ENCODE measurements around the gene SCARB2. TPM values are rescaled to one million over a fixed set of nuclear protein-coding genes. Genes with fewer than 3 reads are reported as not detected.

Gene SCARB2
- total RNA-seq, 4 donors from 2014 or later, result 126 to 219 (median 143) TPM

DNA sequence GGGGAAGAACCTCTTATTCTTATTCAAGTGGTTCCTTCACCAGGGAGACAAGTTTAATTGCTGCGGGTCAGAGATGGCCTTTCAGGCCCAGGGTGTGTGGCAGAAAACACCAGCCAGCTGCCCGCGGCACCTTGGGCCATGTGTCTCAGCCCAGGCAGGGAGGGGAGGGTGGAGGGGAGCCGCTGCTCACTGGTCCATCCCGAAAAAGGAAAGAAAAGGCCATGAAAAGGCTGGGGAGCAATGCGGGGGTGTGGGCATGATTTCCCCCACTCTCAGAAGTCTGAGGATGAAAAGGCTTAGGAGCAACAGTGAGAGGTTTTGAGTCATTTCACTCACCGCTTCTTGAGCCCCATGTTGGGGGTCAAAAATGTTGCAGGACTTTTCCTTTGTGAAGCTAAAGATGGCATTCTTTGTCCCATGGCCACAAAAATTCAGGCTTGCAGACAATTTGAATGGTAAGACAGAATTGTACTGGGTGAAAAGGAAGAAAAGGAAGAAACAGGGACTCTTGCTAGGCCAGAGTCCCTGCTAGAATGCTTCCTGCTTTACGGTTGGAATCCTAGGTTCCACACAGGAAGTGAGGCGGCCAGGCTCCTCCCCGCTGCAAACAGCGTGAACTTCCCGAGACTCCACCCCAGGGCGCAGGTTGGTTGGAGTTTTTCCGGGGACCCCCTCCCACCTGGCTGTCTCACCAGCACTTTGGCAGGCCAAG lies 20.5 kb upstream of the SCARB2 start:
- Histone ChIP-seq H3K27me3 (no peaks in the 10 kb centered on the region), H3K4me3 (no peak overlapping the region), H3K36me3 (no peaks in the 10 kb centered on the region), H3K27ac (no peak overlapping the region), H3K9me3 (peaks cover 0 to 2% (median 0%) of the 10 kb centered on the region in 4 donors), H3K4me1 (no peaks in the 10 kb centered on the region)
- TF ChIP-seq EP300 (IDR thresholded peaks at IDR 0.05) (no peak), POLR2A (IDR thresholded peaks at IDR 0.05) (no peak)
- TF ChIP-seq, protein P1, sequence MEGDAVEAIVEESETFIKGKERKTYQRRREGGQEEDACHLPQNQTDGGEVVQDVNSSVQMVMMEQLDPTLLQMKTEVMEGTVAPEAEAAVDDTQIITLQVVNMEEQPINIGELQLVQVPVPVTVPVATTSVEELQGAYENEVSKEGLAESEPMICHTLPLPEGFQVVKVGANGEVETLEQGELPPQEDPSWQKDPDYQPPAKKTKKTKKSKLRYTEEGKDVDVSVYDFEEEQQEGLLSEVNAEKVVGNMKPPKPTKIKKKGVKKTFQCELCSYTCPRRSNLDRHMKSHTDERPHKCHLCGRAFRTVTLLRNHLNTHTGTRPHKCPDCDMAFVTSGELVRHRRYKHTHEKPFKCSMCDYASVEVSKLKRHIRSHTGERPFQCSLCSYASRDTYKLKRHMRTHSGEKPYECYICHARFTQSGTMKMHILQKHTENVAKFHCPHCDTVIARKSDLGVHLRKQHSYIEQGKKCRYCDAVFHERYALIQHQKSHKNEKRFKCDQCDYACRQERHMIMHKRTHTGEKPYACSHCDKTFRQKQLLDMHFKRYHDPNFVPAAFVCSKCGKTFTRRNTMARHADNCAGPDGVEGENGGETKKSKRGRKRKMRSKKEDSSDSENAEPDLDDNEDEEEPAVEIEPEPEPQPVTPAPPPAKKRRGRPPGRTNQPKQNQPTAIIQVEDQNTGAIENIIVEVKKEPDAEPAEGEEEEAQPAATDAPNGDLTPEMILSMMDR (IDR thresholded peaks at IDR 0.05), result no peak
- DNase-seq (ENCODE audit: low spot score in 2 of 2), result no peak
- WGBS, 2 donors, result 70 to 80% methylated on average over 14 of the region's 14 CpGs

DNA sequence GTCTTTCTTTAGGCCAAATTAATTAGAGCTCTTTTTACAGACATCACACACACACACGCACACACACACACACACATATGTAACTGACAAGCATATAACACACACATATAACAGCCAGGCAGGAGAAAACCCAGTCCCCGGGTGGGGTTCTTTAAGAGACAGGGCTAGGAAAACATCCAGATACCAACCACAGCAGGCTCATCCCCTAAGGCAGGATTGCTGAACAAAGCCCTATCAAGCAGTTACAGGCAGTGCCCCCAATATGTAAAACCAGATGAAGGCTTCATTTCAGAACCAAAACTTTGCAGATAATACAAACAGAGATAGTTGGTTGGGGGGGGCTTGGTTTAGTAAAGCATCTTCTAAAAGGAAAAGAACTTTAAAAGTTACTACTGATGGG lies 19.9 kb upstream of the SCARB2 start:
- no peak for TF ChIP-seq POLR2A (IDR thresholded peaks at IDR 0.05)
- no peak for TF ChIP-seq EP300 (IDR thresholded peaks at IDR 0.05)
- TF ChIP-seq, protein P1 (IDR thresholded peaks at IDR 0.05), result no peak
- Histone ChIP-seq H3K27me3 (no peaks in the 10 kb centered on the region), H3K4me3 (no peak overlapping the region), H3K36me3 (no peaks in the 10 kb centered on the region), H3K9me3 (peaks cover 0 to 7% (median 0%) of the 10 kb centered on the region in 4 donors), H3K4me1 (no peaks in the 10 kb centered on the region), H3K27ac (no peak overlapping the region)
- no peak for DNase-seq (ENCODE audit: low spot score in 2 of 2)
- whole genome bisulfite sequencing, 2 donors, result 40 to 46% methylated on average over 2 of the region's 2 CpGs

DNA sequence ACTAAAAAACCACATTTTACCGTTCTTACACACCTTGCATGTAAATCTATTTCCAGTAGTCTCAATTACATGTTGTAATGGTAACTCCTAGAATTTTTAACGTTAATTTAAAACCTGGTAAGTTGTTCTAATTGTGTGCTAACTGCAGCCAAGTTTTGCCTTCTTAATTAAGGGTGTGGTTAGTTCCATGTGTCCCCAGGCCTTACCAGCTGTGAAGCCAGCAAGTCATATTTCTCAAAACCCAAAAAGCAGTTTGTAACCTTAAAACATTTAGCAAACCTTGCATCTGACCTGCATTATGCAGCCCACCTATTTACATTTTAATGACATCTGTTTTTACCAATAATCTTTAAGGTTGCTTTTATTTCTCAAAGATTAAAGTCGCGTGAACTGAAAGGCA lies 19.5 kb upstream of the SCARB2 start:
- Histone ChIP-seq H3K9me3 (peaks cover 0 to 12% (median 0%) of the 10 kb centered on the region in 4 donors), H3K4me1 (no peaks in the 10 kb centered on the region), H3K27ac (no peak overlapping the region), H3K4me3 (no peak overlapping the region), H3K27me3 (no peaks in the 10 kb centered on the region), H3K36me3 (no peaks in the 10 kb centered on the region)
- TF ChIP-seq, protein P1 (IDR thresholded peaks at IDR 0.05), result no peak
- WGBS, 2 donors, result 76 to 79% methylated on average over 4 of the region's 4 CpGs
- DNase-seq (ENCODE audit: low spot score in 2 of 2), result no peak

DNA sequence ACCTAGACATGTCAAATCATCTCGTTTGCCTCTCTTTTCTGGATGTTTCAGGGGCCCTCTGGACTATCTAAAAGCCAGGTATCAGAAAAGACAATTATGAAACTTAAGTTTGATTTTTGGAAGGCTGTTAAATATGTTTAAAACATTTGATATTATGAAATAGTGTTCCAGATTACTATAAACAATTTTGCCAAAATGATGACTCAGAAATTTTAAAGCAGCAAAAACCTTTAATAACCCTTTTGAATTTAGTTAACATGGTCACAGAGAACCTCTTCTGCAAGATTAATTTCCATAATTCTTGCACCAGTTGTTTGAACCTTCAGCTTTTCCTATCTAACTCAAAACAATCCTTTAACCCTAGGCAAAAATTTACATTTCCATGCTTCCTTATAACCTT lies 19.1 kb upstream of the SCARB2 start:
- Histone ChIP-seq H3K36me3 (no peaks in the 10 kb centered on the region), H3K4me3 (no peak overlapping the region), H3K9me3 (peaks cover 0 to 16% (median 0%) of the 10 kb centered on the region in 4 donors), H3K27ac (no peak overlapping the region), H3K4me1 (no peaks in the 10 kb centered on the region), H3K27me3 (no peaks in the 10 kb centered on the region)
- TF ChIP-seq POLR2A (IDR thresholded peaks at IDR 0.05) (no peak), EP300 (IDR thresholded peaks at IDR 0.05) (no peak)
- TF ChIP-seq, protein P1 (IDR thresholded peaks at IDR 0.05), result no peak
- 81 to 88% methylated on average over 1 of the region's 1 CpG for whole genome bisulfite sequencing, 2 donors
- DNase-seq (ENCODE audit: low spot score in 2 of 2), result no peak

DNA sequence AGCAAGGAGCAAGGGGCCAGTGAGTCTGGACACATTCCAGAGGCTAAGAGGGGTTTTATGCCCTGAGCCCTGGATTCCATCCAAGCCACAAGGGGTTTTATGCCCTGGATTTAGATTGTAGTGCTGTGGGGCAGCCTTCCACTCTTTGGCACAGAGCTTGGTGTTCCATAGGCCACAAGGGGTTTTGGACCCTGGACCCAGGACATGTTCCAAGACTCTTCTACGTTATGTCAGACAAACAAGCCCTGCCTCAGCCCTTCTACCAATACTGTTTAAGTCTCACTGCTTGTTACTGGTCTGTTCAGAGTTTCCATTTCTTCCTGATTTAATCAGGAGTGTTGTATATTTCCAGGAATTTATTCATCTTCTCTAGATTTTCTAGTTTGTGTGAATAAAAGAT lies 12.8 kb upstream of the SCARB2 start:
- H3K27ac ChIP-seq, result no peak overlapping the region
- no peak for DNase-seq (ENCODE audit: low spot score in 2 of 2)
- H3K36me3 ChIP-seq, result no peaks in the 10 kb centered on the region
- 0% methylated on average over 1 of the region's 1 CpG for WGBS, 2 donors
- no peaks in the 10 kb centered on the region for H3K4me1 ChIP-seq
- H3K9me3 ChIP-seq, result peaks cover 0 to 17% (median 0%) of the 10 kb centered on the region in 4 donors
- H3K4me3 ChIP-seq, result no peak overlapping the region
- no peak for TF ChIP-seq POLR2A (IDR thresholded peaks at IDR 0.05)
- TF ChIP-seq, protein P1 (IDR thresholded peaks at IDR 0.05), result no peak
- no peak for TF ChIP-seq EP300 (IDR thresholded peaks at IDR 0.05)
- no peaks in the 10 kb centered on the region for H3K27me3 ChIP-seq

Data from tibial nerve (tissue), 4 donors.